ENCODE results near the gene DYNLT4. TPM values are rescaled to one million over a fixed set of nuclear protein-coding genes. Genes with fewer than 3 reads are reported as not detected.
"Not testable (repeated sequence)": the region's sequence is repeated elsewhere in the genome, so short reads cannot be mapped to it uniquely, and the experiment has no call there.

Gene DYNLT4
- total RNA-seq, 4 donors from 2014 or later = 1.4 TPM; not detected in 3

- TF ChIP-seq CTCF (IDR thresholded peaks at IDR 0.05) (no peak), POLR2A (IDR thresholded peaks at IDR 0.05) (peak; percentile 12), POLR2AphosphoS5 (IDR thresholded peaks at IDR 0.05) (peak in 2 of 3 donors; percentile 34 to 35)
- peak; percentile 67 for DNase-seq
- H3K27ac ChIP-seq = peak within 1 kb of the TSS; percentile 57 to 77 (median 58)
- H3K36me3 ChIP-seq = no peaks in the 10 kb centered on the region
- H3K4me3 ChIP-seq = peak within 1 kb of the TSS; percentile 33 to 56 (median 43)
- H3K27me3 ChIP-seq = peaks cover 3% of the 10 kb centered on the region
- in situ Hi-C loops (cut with MboI; ENCODE audit: low pct_ligation_motif_present in 1 of 4, low pct_unique_long_range_greater_than_20kb in 1 of 4, low sequenced_read_pairs in 3 of 4) (loop anchor here in 3 of 4 donors (25.0 kb wide), 3 partner anchors 169 to 644 kb away; partner anchors contain the start of genes HECTD3 (in 1 of the 3), TESK2 (in 1 of the 3) and UROD (in 1 of the 3)), intact Hi-C loops (cut with DNase I; ENCODE audit: low total_unique reads) (no loop called here)
- H3K4me1 ChIP-seq = peaks cover 4 to 11% (median 9%) of the 10 kb centered on the region in 4 donors
- WGBS, 2 donors (ENCODE audit: low coverage in 1 of 2) = 2 to 20% methylated on average over 4 to 58 of the region's 72 CpGs
- no peaks in the 10 kb centered on the region for H3K9me3 ChIP-seq
Observed at GRCh38 chr1:44842862-44843655, 35.9 kb upstream of the DYNLT4 start, which contains the start of gene PTCH2. TSS of gene PTCH2 (minus strand) at chr1:44843253. CDS start at chr1:44842932, 321 bp downstream.

- H3K36me3 ChIP-seq = no peaks in the 10 kb centered on the region
- H3K4me3 ChIP-seq = peak overlapping the region; percentile 33 to 56 (median 43)
- WGBS, 2 donors (ENCODE audit: low coverage in 1 of 2) = 57% methylated on average over 16 of the region's 16 CpGs; no CpG with 5 or more reads in 1 of the 2 donors
- DNase-seq = no peak
- peaks cover 3% of the 10 kb centered on the region for H3K27me3 ChIP-seq
- H3K27ac ChIP-seq = peak overlapping the region; percentile 57 to 77 (median 58)
- in situ Hi-C loops (cut with MboI; ENCODE audit: low pct_ligation_motif_present in 1 of 4, low pct_unique_long_range_greater_than_20kb in 1 of 4, low sequenced_read_pairs in 3 of 4) (loop anchor here in 3 of 4 donors (25.0 kb wide), 3 partner anchors 170 to 645 kb away; partner anchors contain the start of genes HECTD3 (in 1 of the 3), TESK2 (in 1 of the 3) and UROD (in 1 of the 3)), intact Hi-C loops (cut with DNase I; ENCODE audit: low total_unique reads) (no loop called here)
- no peak for TF ChIP-seq POLR2A (IDR thresholded peaks at IDR 0.05)
- no peak for TF ChIP-seq POLR2AphosphoS5 (IDR thresholded peaks at IDR 0.05)
- TF ChIP-seq EP300 (IDR thresholded peaks at IDR 0.05; ENCODE audit: low read depth) = no peak
- no peak for TF ChIP-seq CTCF (IDR thresholded peaks at IDR 0.05)
- H3K9me3 ChIP-seq = no peaks in the 10 kb centered on the region
- peaks cover 4 to 11% (median 9%) of the 10 kb centered on the region in 4 donors for H3K4me1 ChIP-seq
Observed at GRCh38 chr1:44842486-44842861, 35.3 kb upstream of the DYNLT4 start.

- Histone ChIP-seq H3K36me3 (no peaks in the 10 kb centered on the region), H3K4me1 (peaks cover 4 to 17% (median 12%) of the 10 kb centered on the region in 4 donors), H3K9me3 (no peaks in the 10 kb centered on the region), H3K4me3 (no peak overlapping the region), H3K27ac (no peak overlapping the region), H3K27me3 (peaks cover 3% of the 10 kb centered on the region)
- in situ Hi-C loops (cut with MboI; ENCODE audit: low pct_ligation_motif_present in 1 of 4, low pct_unique_long_range_greater_than_20kb in 1 of 4, low sequenced_read_pairs in 3 of 4) (loop anchor here in 3 of 4 donors (25.0 kb wide), 3 partner anchors 173 to 648 kb away; partner anchors contain the start of genes HECTD3 (in 1 of the 3), TESK2 (in 1 of the 3) and UROD (in 1 of the 3)), intact Hi-C loops (cut with DNase I; ENCODE audit: low total_unique reads) (loop anchor here (10.0 kb wide), 1 partner anchor 55 kb away; the partner anchor contains the start of gene BEST4)
- DNase-seq = no peak
- WGBS, 2 donors (ENCODE audit: low coverage in 1 of 2) = 0 to 73% methylated on average over 1 to 4 of the region's 4 CpGs
- TF ChIP-seq POLR2A (IDR thresholded peaks at IDR 0.05) (no peak), POLR2AphosphoS5 (IDR thresholded peaks at IDR 0.05) (no peak), CTCF (IDR thresholded peaks at IDR 0.05) (no peak)
Observed at GRCh38 chr1:44839576-44839975, 32.4 kb upstream of the DYNLT4 start.

GRCh38 chr1:44838294-44838693 lies 31.1 kb upstream of the DYNLT4 start:
- H3K9me3 ChIP-seq, H3K27ac ChIP-seq, H3K36me3 ChIP-seq, H3K4me3 ChIP-seq, H3K27me3 ChIP-seq, DNase-seq: not testable (repeated sequence)
- H3K4me1 ChIP-seq = peaks cover 4 to 14% (median 9%) of the 10 kb centered on the region in 4 donors
- in situ Hi-C loops (cut with MboI; ENCODE audit: low pct_ligation_motif_present in 1 of 4, low pct_unique_long_range_greater_than_20kb in 1 of 4, low sequenced_read_pairs in 3 of 4) (loop anchor here in 3 of 4 donors (25.0 kb wide), 3 partner anchors 174 to 649 kb away; partner anchors contain the start of genes HECTD3 (in 1 of the 3), TESK2 (in 1 of the 3) and UROD (in 1 of the 3)), intact Hi-C loops (cut with DNase I; ENCODE audit: low total_unique reads) (loop anchor here (10.0 kb wide), 1 partner anchor 53 kb away; the partner anchor contains the start of gene BEST4)
- WGBS, 2 donors (ENCODE audit: low coverage in 1 of 2) = 85 to 91% methylated on average over 4 to 11 of the region's 11 CpGs
